Measurements from ENCODE around the gene MAD1L1. TPM values are rescaled to one million over a fixed set of nuclear protein-coding genes. Genes with fewer than 3 reads are reported as not detected.

The MAD1L1 gene
- total and polyA plus RNA-seq, 2 donors (not counting 1 experiment from before 2014, with no cell fraction given): 9.8 to 29.4 TPM

- Histone ChIP-seq H4K20me1 (ENCODE audit: control insufficient read depth, extremely low read depth, insufficient read depth, low read length) (no peaks in the 10 kb centered on the region), H3K27me3 (ENCODE audit: control insufficient read depth, insufficient read depth, low read length) (no peaks in the 10 kb centered on the region), H3K79me2 (ENCODE audit: control insufficient read depth, insufficient read depth, low read length) (no peaks in the 10 kb centered on the region), H3K9me3 (ENCODE audit: control insufficient read depth, insufficient read depth, low read depth, low read length) (no peaks in the 10 kb centered on the region), H3K27ac (ENCODE audit: insufficient read depth, low read length) (no peak overlapping the region), H3K9ac (ENCODE audit: insufficient read depth, low read length) (no peak overlapping the region), H3K36me3 (ENCODE audit: control insufficient read depth, insufficient read depth, low read length) (no peaks in the 10 kb centered on the region), H3K4me2 (ENCODE audit: extremely low read depth, insufficient read depth, low read length) (no peak overlapping the region), H3K4me3 (replicated peaks in 1 of 4; ENCODE audit: control extremely low read depth in 1 of 4, insufficient read depth in 1 of 4, low read depth in 3 of 4, low read length in 4 of 4) (no peak overlapping the region), H3K4me1 (ENCODE audit: control insufficient read depth, extremely low read depth, insufficient read depth, low read length) (peaks cover 2% of the 10 kb centered on the region), H2AFZ (ENCODE audit: low read length) (no peak overlapping the region)
- no peak for DNase-seq (ENCODE audit: low read depth in 2 of 2)
- TF ChIP-seq EZH2 (IDR thresholded peaks at IDR 0.05; ENCODE audit: low read length, missing control alignments) (no peak), CTCF (conservative IDR thresholded peaks at IDR 0.05 in 1 of 2, IDR thresholded peaks at IDR 0.05 in 1 of 2; ENCODE audit: low read depth in 1 of 2, low read length in 2 of 2) (no peak)
These were observed 224.4 kb downstream of the MAD1L1 start for GRCh38 chr7:2008101-2008935.

DNA sequence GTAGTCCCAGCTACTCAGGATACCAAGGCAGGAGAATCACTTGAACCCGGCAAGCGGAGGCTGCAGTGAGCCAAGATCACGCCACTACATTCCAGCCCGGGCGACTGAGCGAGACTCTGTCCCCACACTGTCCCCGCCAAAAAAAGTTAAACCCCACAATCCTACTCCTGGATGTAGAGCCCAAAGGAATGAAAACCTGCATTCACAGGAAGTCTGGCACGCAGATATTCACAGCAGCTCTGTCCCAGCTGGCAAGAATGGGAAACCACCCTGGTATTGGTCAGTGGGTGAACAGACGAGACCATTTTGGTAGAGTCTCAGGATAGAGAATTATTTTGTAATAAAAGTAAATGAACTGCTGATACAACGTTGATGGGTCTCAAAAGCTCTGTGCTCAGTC is 225.2 kb downstream of the MAD1L1 start:
- no peaks in the 10 kb centered on the region for H3K79me2 ChIP-seq (ENCODE audit: control insufficient read depth, insufficient read depth, low read length)
- H3K27ac ChIP-seq (ENCODE audit: insufficient read depth, low read length): no peak overlapping the region
- no peak overlapping the region for H3K4me2 ChIP-seq (ENCODE audit: extremely low read depth, insufficient read depth, low read length)
- H3K4me3 ChIP-seq (replicated peaks in 1 of 4; ENCODE audit: control extremely low read depth in 1 of 4, insufficient read depth in 1 of 4, low read depth in 3 of 4, low read length in 4 of 4): no peak overlapping the region
- TF ChIP-seq EZH2 (IDR thresholded peaks at IDR 0.05; ENCODE audit: low read length, missing control alignments) (no peak), CTCF (conservative IDR thresholded peaks at IDR 0.05 in 1 of 2, IDR thresholded peaks at IDR 0.05 in 1 of 2; ENCODE audit: low read depth in 1 of 2, low read length in 2 of 2) (no peak)
- no peaks in the 10 kb centered on the region for H3K27me3 ChIP-seq (ENCODE audit: control insufficient read depth, insufficient read depth, low read length)
- no peaks in the 10 kb centered on the region for H3K4me1 ChIP-seq (ENCODE audit: control insufficient read depth, extremely low read depth, insufficient read depth, low read length)
- H4K20me1 ChIP-seq (ENCODE audit: control insufficient read depth, extremely low read depth, insufficient read depth, low read length): no peaks in the 10 kb centered on the region
- no peak for DNase-seq (ENCODE audit: low read depth in 2 of 2)
- no peaks in the 10 kb centered on the region for H3K9me3 ChIP-seq (ENCODE audit: control insufficient read depth, insufficient read depth, low read depth, low read length)
- H3K9ac ChIP-seq (ENCODE audit: insufficient read depth, low read length): no peak overlapping the region
- H3K36me3 ChIP-seq (ENCODE audit: control insufficient read depth, insufficient read depth, low read length): no peaks in the 10 kb centered on the region
- H2AFZ ChIP-seq (ENCODE audit: low read length): no peak overlapping the region

DNA sequence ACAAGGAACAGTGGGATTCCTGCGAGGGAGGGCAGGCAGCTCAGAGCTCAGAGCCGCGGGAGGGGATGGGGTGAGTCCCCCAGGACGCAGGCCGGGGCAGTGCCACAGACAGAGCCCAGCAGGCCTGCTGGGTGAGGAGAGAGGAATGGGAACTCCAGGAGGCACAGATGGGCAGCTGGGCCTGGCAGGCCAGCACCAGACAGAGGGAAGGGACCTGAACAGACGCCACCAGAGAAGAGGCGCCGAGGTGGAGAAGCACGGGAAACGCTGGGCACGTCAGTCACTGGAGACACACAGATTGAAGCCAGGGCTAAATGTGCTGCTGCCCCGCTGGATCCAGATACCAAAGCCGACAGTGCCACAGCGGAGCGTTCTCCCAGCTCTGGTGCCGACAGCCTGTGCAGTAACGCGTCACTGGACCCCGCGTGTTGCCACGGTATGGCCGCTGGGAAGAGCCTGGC is 225.8 kb downstream of the MAD1L1 start:
- H3K27me3 ChIP-seq (ENCODE audit: control insufficient read depth, insufficient read depth, low read length): no peaks in the 10 kb centered on the region
- no peak overlapping the region for H3K27ac ChIP-seq (ENCODE audit: insufficient read depth, low read length)

More for the DNA sequence above, 225.8 kb downstream of the MAD1L1 start:
- no peak overlapping the region for H2AFZ ChIP-seq (ENCODE audit: low read length)
- H3K4me2 ChIP-seq (ENCODE audit: extremely low read depth, insufficient read depth, low read length): no peak overlapping the region
- H3K36me3 ChIP-seq (ENCODE audit: control insufficient read depth, insufficient read depth, low read length): no peaks in the 10 kb centered on the region
- no peaks in the 10 kb centered on the region for H4K20me1 ChIP-seq (ENCODE audit: control insufficient read depth, extremely low read depth, insufficient read depth, low read length)
- no peak for DNase-seq (ENCODE audit: low read depth in 2 of 2)
- H3K4me3 ChIP-seq (replicated peaks in 1 of 4; ENCODE audit: control extremely low read depth in 1 of 4, insufficient read depth in 1 of 4, low read depth in 3 of 4, low read length in 4 of 4): no peak overlapping the region
- no peaks in the 10 kb centered on the region for H3K4me1 ChIP-seq (ENCODE audit: control insufficient read depth, extremely low read depth, insufficient read depth, low read length)
- no peaks in the 10 kb centered on the region for H3K79me2 ChIP-seq (ENCODE audit: control insufficient read depth, insufficient read depth, low read length)
- no peaks in the 10 kb centered on the region for H3K9me3 ChIP-seq (ENCODE audit: control insufficient read depth, insufficient read depth, low read depth, low read length)
- H3K9ac ChIP-seq (ENCODE audit: insufficient read depth, low read length): no peak overlapping the region
- TF ChIP-seq CTCF (conservative IDR thresholded peaks at IDR 0.05 in 1 of 2, IDR thresholded peaks at IDR 0.05 in 1 of 2; ENCODE audit: low read depth in 1 of 2, low read length in 2 of 2) (no peak), EZH2 (IDR thresholded peaks at IDR 0.05; ENCODE audit: low read length, missing control alignments) (no peak)

Measured in fibroblast of lung (primary cell).